HepG2 (cell line): ENCODE results near the gene DMAC2L. TPM values are rescaled to one million over a fixed set of nuclear protein-coding genes. Genes with fewer than 3 reads are reported as not detected.
A peak's percentile ranks its signal among the peaks of the same experiment; 100 is the strongest.

ENCODE experiments used
- AGO2 ChIP-seq: fragments of 200-400 bp; formaldehyde crosslinking; optimal IDR thresholded peaks from 2 replicates; pipeline ENCODE3; 2017; ENCODE audit warnings: mild to moderate bottlenecking, low read depth, low read length, moderate library complexity
- ERF ChIP-seq: IDR thresholded peaks from 2 replicates; pipeline ENCODE4 v1.6.1; 2018; ENCODE audit warnings: missing biosample characterization, missing genetic modification reagents
- ETV5 ChIP-seq: IDR thresholded peaks from 2 replicates; pipeline ENCODE4 v1.6.1; 2018; ENCODE audit warnings: missing biosample characterization, missing genetic modification reagents, inconsistent platforms, borderline replicate concordance
- FOXA3 ChIP-seq: IDR thresholded peaks from 2 replicates; pipeline ENCODE4 v1.6.1; 2016; ENCODE audit warnings: missing genetic modification reagents, missing compliant biosample characterization
- KLF16 ChIP-seq, 2 experiments: sonication (generic) in 1 of 2; formaldehyde crosslinking in 1 of 2; IDR thresholded peaks; 2 replicates each; pipeline versions ENCODE4 v1.6.1 to v1.8.0; 2016 to 2023; ENCODE audit warnings: missing genetic modification reagents in 2 of 2, missing compliant biosample characterization in 1 of 2
- SIX1 ChIP-seq: sonication (generic); formaldehyde crosslinking; IDR thresholded peaks from 2 replicates; pipeline ENCODE4 v1.4.0; 2020; ENCODE audit warnings: missing genetic modification reagents, borderline replicate concordance
- SSRP1 ChIP-seq: IDR thresholded peaks from 2 replicates; pipeline ENCODE4 v1.6.1; 2016; ENCODE audit warnings: control low read depth
- STAG1 ChIP-seq: sonication (generic); formaldehyde crosslinking; IDR thresholded peaks from 2 replicates; pipeline ENCODE4 v1.4.0; 2020; ENCODE audit warnings: missing genetic modification reagents
- TGIF2 ChIP-seq: IDR thresholded peaks from 2 replicates; pipeline ENCODE4 v1.6.1; 2016; ENCODE audit warnings: control low read depth, missing compliant biosample characterization
- ZNF589 ChIP-seq: sonication (generic); formaldehyde crosslinking; conservative IDR thresholded peaks from 2 replicates; pipeline ENCODE4 v1.8.0; 2022; ENCODE audit warnings: mild to moderate bottlenecking, moderate library complexity, missing genetic modification reagents
- polyA plus RNA-seq, 8 experiments: library from polyadenylated mRNA; depleted of rRNA in 3 of 8; stranded (reverse) in 7 of 8; unstranded in 1 of 8; fragments of >200 nt; fragmentation: Illumina TruSeq in 4 of 8; extraction: Trizol in 4 of 8; gene quantifications; 2 replicates each; pipeline versions ENCODE4 v1.2.1 to v1.2.3, GENCODE V29; 2011 to 2016; ENCODE audit warnings: low read depth in 4 of 8, missing spikeins in 1 of 8, mixed read lengths in 1 of 8; ENCODE audit not compliant: insufficient read depth in 1 of 8
- total RNA-seq, 5 experiments: library from RNA; depleted of rRNA; stranded (reverse); fragments of >200 nt; fragmentation: Illumina TruSeq; extraction: Trizol; gene quantifications; 2 replicates each; pipeline ENCODE4 v1.2.3, GENCODE V29; 2016; ENCODE audit warnings: low read depth in 1 of 5
- TF ChIP-seq, protein P1 (sequence below): IDR thresholded peaks from 2 replicates; pipeline ENCODE4 v1.6.1; 2016
- TF ChIP-seq, protein P2 (sequence below), 2 experiments: sonication (generic) in 1 of 2; formaldehyde crosslinking in 1 of 2; IDR thresholded peaks; 2 replicates each; pipeline versions ENCODE4 v1.4.0 to v1.6.1; 2016 to 2020; ENCODE audit warnings: borderline replicate concordance in 1 of 2, low read depth in 1 of 2, mild to moderate bottlenecking in 1 of 2, missing genetic modification reagents in 1 of 2

Gene DMAC2L
- total and polyA plus RNA-seq, 2 of the 13 experiments (the other 11 are each of a cell fraction or from before 2014, with no cell fraction given), result 19.4 to 23.2 TPM

DNA sequence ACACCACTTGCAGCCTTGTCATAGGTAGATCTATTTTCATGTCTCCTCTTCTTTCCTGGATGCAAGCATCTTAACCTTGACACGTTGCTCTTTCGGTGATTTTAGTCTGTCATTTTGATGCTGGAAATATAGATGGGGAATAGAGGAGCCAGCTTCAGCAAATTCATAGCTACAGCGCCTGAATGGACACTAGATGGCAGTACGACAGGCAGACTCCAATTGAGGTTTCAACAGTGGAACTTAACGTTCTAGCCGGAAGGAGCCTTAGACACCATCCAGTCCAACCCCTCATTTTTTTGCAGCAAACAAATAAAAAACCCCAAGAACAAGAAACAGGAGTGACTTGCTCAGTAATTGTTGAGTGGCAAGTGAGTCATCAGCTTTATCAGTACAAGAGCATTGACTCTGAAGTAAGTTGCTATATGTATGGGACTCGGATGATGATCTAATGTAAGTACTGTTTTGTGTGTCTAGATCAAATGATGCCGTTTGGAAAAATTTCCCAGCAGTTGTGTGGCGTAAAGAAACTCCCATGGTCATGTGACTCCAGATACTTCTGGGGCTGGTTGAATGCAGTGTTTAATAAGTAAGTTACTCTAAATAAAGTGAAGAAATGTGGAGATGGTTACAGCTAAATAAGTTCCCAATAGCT, 9.0 kb downstream of the DMAC2L start (continued):
- TF ChIP-seq, protein P1, sequence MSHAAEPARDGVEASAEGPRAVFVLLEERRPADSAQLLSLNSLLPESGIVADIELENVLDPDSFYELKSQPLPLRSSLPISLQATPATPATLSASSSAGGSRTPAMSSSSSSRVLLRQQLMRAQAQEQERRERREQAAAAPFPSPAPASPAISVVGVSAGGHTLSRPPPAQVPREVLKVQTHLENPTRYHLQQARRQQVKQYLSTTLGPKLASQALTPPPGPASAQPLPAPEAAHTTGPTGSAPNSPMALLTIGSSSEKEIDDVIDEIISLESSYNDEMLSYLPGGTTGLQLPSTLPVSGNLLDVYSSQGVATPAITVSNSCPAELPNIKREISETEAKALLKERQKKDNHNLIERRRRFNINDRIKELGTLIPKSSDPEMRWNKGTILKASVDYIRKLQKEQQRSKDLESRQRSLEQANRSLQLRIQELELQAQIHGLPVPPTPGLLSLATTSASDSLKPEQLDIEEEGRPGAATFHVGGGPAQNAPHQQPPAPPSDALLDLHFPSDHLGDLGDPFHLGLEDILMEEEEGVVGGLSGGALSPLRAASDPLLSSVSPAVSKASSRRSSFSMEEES (CRISPR knock-in tag), result 0 out of 2 replicates have a peak, but pooled peaks have one; percentile 20
- TF ChIP-seq SIX1, result no peak
- no peak for TF ChIP-seq ZNF589 (CRISPR knock-in tag)
- TF ChIP-seq, protein P2, sequence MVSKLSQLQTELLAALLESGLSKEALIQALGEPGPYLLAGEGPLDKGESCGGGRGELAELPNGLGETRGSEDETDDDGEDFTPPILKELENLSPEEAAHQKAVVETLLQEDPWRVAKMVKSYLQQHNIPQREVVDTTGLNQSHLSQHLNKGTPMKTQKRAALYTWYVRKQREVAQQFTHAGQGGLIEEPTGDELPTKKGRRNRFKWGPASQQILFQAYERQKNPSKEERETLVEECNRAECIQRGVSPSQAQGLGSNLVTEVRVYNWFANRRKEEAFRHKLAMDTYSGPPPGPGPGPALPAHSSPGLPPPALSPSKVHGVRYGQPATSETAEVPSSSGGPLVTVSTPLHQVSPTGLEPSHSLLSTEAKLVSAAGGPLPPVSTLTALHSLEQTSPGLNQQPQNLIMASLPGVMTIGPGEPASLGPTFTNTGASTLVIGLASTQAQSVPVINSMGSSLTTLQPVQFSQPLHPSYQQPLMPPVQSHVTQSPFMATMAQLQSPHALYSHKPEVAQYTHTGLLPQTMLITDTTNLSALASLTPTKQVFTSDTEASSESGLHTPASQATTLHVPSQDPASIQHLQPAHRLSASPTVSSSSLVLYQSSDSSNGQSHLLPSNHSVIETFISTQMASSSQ (IDR thresholded peaks at IDR 0.05; ENCODE audit: low read depth), result no peak
- TF ChIP-seq, protein P2 (CRISPR knock-in tag; IDR thresholded peaks at IDR 0.05; ENCODE audit: borderline replicate concordance), result no peak
- no peak for TF ChIP-seq AGO2
- TF ChIP-seq STAG1, result peak; percentile 68
- TF ChIP-seq KLF16 (CRISPR knock-in tag; IDR thresholded peaks at IDR 0.05), result 0 out of 4 replicates have a peak, but pooled peaks of 1 of the 2 experiments have one; percentile 41
- peak; percentile 46; the same call in 1 of the 2 replicates for TF ChIP-seq ETV5 (CRISPR knock-in tag)
- 0 out of 2 replicates have a peak, but pooled peaks have one; percentile 52 for TF ChIP-seq TGIF2 (CRISPR knock-in tag)
- TF ChIP-seq ERF (CRISPR knock-in tag), result 0 out of 2 replicates have a peak, but pooled peaks have one; percentile 50
- TF ChIP-seq FOXA3, result 0 out of 2 replicates have a peak, but pooled peaks have one; percentile 8
- TF ChIP-seq SSRP1 (CRISPR knock-in tag), result 0 out of 2 replicates have a peak, but pooled peaks have one; percentile 73
